ENCODE measurements around the gene LRRC40. TPM values are rescaled to one million over a fixed set of nuclear protein-coding genes. Genes with fewer than 3 reads are reported as not detected.

Gene LRRC40
- polyA plus RNA-seq, 3 donors = 4.3 to 6.3 (median 5.0) TPM

DNA sequence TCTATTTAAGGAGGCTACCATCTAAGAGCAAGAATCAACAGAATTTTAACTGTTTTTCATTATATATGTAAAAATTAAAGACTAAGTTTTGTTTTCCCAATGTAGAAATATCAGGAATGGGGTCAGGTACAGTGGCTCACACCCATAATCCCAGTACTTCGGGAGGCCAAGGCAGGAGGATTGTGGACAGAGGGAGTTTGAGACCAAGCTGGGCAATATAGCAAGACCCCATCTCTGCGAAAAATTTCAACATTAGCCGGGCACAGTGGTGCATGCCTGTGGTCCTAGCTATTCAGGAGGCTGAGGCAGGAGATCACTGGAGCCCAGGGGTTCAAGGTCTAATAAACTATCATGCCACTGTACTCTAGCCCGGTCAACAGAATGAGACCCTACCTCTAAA, 5.3 kb downstream of the LRRC40 start:
- Mint-ChIP-seq H3K9me3 (peaks cover 0 to 3% (median 0%) of the 10 kb centered on the region in 7 donors), H3K27ac (peak overlapping the region in 1 of 7 donors; percentile 41), H3K36me3 (peaks cover 3 to 6% of the 10 kb centered on the region in 2 donors), H3K4me3 (no peak overlapping the region), H3K27me3 (ENCODE audit: low read depth in 3 of 3) (peaks cover 0 to 2% (median 0%) of the 10 kb centered on the region in 3 donors), H3K4me1 (peaks cover 27% of the 10 kb centered on the region)
- Histone ChIP-seq H3K79me2 (ENCODE audit: insufficient read depth, low read length) (peaks cover 87% of the 10 kb centered on the region), H4K20me1 (ENCODE audit: insufficient read depth, low read length) (peaks cover 5% of the 10 kb centered on the region), H3K4me2 (replicated peaks; ENCODE audit: extremely low read depth, low read length, poor library complexity, severe bottlenecking) (no peak overlapping the region), H3K9me3 (replicated peaks in 1 of 2; ENCODE audit: control insufficient read depth in 1 of 2, insufficient read depth in 1 of 2, low read length in 2 of 2) (no peaks in the 10 kb centered on the region), H3K4me3 (replicated peaks in 1 of 3; ENCODE audit: low read depth in 2 of 3, low read length in 3 of 3) (no peak overlapping the region), H3K36me3 (replicated peaks in 1 of 2; ENCODE audit: control insufficient read depth in 1 of 2, insufficient read depth in 2 of 2, low read length in 2 of 2) (no peaks in the 10 kb centered on the region), H3K9ac (ENCODE audit: insufficient read depth, low read length, poor library complexity, severe bottlenecking) (no peak overlapping the region), H3K27me3 (ENCODE audit: control insufficient read depth in 2 of 2, insufficient read depth in 2 of 2, low read length in 2 of 2) (no peaks in the 10 kb centered on the region), H3K27ac (ENCODE audit: low read depth in 1 of 2, low read length in 2 of 2) (no peak overlapping the region), H2AFZ (ENCODE audit: insufficient read depth, low read depth, low read length, poor library complexity, severe bottlenecking) (no peak overlapping the region), H3K4me1 (ENCODE audit: control insufficient read depth in 1 of 2, insufficient read depth in 2 of 2, low read length in 2 of 2) (peaks cover 6 to 14% of the 10 kb centered on the region in 2 donors)
- intact Hi-C loops (cut with micrococcal nuclease) = loop anchor here in 1 of 2 donors (10.0 kb wide), 2 partner anchors 155 to 885 kb away; partner anchors contain the start of genes ANKRD13C and ZRANB2
- TF ChIP-seq CTCF (IDR thresholded peaks at IDR 0.05) = no peak
- 100% methylated on average over 2 of the region's 4 CpGs for WGBS (ENCODE audit: insufficient coverage)
- DNase-seq = no peak

DNA sequence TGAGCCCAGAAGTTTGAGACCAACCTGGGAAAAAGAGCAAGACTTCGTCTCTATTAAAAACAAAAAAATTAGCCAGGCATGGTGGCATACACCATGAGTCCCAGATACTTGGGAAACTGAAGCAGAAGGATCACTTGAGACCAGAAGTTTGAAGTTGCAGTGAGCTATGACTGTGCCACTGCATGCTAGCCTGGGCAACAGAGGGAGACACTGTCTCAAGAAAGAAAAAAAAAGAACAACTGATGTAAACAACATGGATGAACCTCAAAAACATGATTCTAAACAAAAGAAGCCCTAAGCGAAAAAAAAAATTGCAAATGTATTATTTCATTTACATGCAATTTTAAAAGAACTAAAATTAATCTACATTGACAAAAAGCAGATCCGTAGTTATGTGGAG, 9.0 kb downstream of the LRRC40 start:
- H3K9me3 Mint-ChIP-seq = peaks cover 0 to 4% (median 0%) of the 10 kb centered on the region in 7 donors
- no peak overlapping the region for H3K4me3 ChIP-seq (replicated peaks in 1 of 3; ENCODE audit: low read depth in 2 of 3, low read length in 3 of 3)
- H3K27ac ChIP-seq (ENCODE audit: low read depth in 1 of 2, low read length in 2 of 2) = no peak overlapping the region
- H3K9me3 ChIP-seq (replicated peaks in 1 of 2; ENCODE audit: control insufficient read depth in 1 of 2, insufficient read depth in 1 of 2, low read length in 2 of 2) = no peaks in the 10 kb centered on the region
- TF ChIP-seq CTCF (IDR thresholded peaks at IDR 0.05) = no peak
- no peak overlapping the region for H3K9ac ChIP-seq (ENCODE audit: insufficient read depth, low read length, poor library complexity, severe bottlenecking)
- H3K27me3 ChIP-seq (ENCODE audit: control insufficient read depth in 2 of 2, insufficient read depth in 2 of 2, low read length in 2 of 2) = no peaks in the 10 kb centered on the region
- intact Hi-C loops (cut with micrococcal nuclease) = no loop called here
- H4K20me1 ChIP-seq (ENCODE audit: insufficient read depth, low read length) = peaks cover 11% of the 10 kb centered on the region
- H3K36me3 ChIP-seq (replicated peaks in 1 of 2; ENCODE audit: control insufficient read depth in 1 of 2, insufficient read depth in 2 of 2, low read length in 2 of 2) = no peaks in the 10 kb centered on the region
- peak overlapping the region in 1 of 7 donors; percentile 18 for H3K27ac Mint-ChIP-seq
- peaks cover 75% of the 10 kb centered on the region for H3K79me2 ChIP-seq (ENCODE audit: insufficient read depth, low read length)
- H3K4me1 ChIP-seq (ENCODE audit: control insufficient read depth in 1 of 2, insufficient read depth in 2 of 2, low read length in 2 of 2) = no peaks in the 10 kb centered on the region
- H3K27me3 Mint-ChIP-seq (ENCODE audit: low read depth in 3 of 3) = no peaks in the 10 kb centered on the region
- no peak overlapping the region for H3K4me2 ChIP-seq (replicated peaks; ENCODE audit: extremely low read depth, low read length, poor library complexity, severe bottlenecking)
- DNase-seq = no peak
- H3K36me3 Mint-ChIP-seq = peaks cover 3 to 9% of the 10 kb centered on the region in 2 donors
- no peak overlapping the region for H2AFZ ChIP-seq (ENCODE audit: insufficient read depth, low read depth, low read length, poor library complexity, severe bottlenecking)
- H3K4me1 Mint-ChIP-seq = peaks cover 1% of the 10 kb centered on the region
- 100% methylated on average over 1 of the region's 3 CpGs for WGBS (ENCODE audit: insufficient coverage)
- H3K4me3 Mint-ChIP-seq = no peak overlapping the region
